Nephron (organoid): ENCODE results near the gene TAT.

Experiments used
- H3K27ac Mint-ChIP-seq, 3 experiments: 2 replicates each; pipeline ENCODE4 v1.8.0; 2020; ENCODE audit warnings: mixed read lengths in 3 of 3, mild to moderate bottlenecking in 2 of 3, moderate library complexity in 1 of 3
- H3K27me3 Mint-ChIP-seq: 2 replicates; pipeline ENCODE4 v1.8.0; 2021; ENCODE audit warnings: low read depth, mild to moderate bottlenecking, moderate library complexity, mixed read lengths
- H3K36me3 Mint-ChIP-seq: 2 replicates; pipeline ENCODE4 v1.8.0; 2020; ENCODE audit warnings: low read depth, mixed read lengths
- H3K4me1 Mint-ChIP-seq: 2 replicates; pipeline ENCODE4 v1.8.0; 2020; ENCODE audit warnings: mixed read lengths
- H3K4me3 Mint-ChIP-seq, 3 experiments: 2 replicates each; pipeline ENCODE4 v1.8.0; 2020; ENCODE audit warnings: mild to moderate bottlenecking in 3 of 3, mixed read lengths in 3 of 3, moderate library complexity in 2 of 3
- H3K9me3 Mint-ChIP-seq: 2 replicates; pipeline ENCODE4 v1.8.0; 2020; ENCODE audit warnings: mixed read lengths
- CTCF ChIP-seq, 3 experiments: fragments of 200-600 bp; sonication (generic); IDR thresholded peaks; one replicate each; pipeline ENCODE4 v1.5.0; 2021; ENCODE audit warnings: antibody characterized with exemption in 3 of 3; ENCODE audit not compliant: unreplicated experiment in 3 of 3

Gene TAT

GRCh38 chr16:71557299-71557698 lies 19.6 kb downstream of the TAT start:
- H3K27ac Mint-ChIP-seq = no peak overlapping the region
- no peaks in the 10 kb centered on the region for H3K4me1 Mint-ChIP-seq
- H3K36me3 Mint-ChIP-seq = peaks cover 20% of the 10 kb centered on the region
- H3K4me3 Mint-ChIP-seq = no peak overlapping the region
- TF ChIP-seq CTCF (IDR thresholded peaks at IDR 0.05; ENCODE audit: unreplicated experiment in 3 of 3) = no peak
- H3K27me3 Mint-ChIP-seq = peaks cover 13% of the 10 kb centered on the region
- peaks cover 10% of the 10 kb centered on the region for H3K9me3 Mint-ChIP-seq

GRCh38 chr16:71555230-71555891 lies 21.5 kb downstream of the TAT start:
- H3K27me3 Mint-ChIP-seq = peaks cover 13% of the 10 kb centered on the region
- no peak for TF ChIP-seq CTCF (IDR thresholded peaks at IDR 0.05; ENCODE audit: unreplicated experiment in 3 of 3)

GRCh38 chr16:71552698-71553503 lies 24.0 kb downstream of the TAT start:
- peaks cover 16% of the 10 kb centered on the region for H3K36me3 Mint-ChIP-seq
- no peaks in the 10 kb centered on the region for H3K4me1 Mint-ChIP-seq
- peaks cover 6% of the 10 kb centered on the region for H3K27me3 Mint-ChIP-seq
- no peak for TF ChIP-seq CTCF (IDR thresholded peaks at IDR 0.05; ENCODE audit: unreplicated experiment in 3 of 3)
- no peak overlapping the region for H3K27ac Mint-ChIP-seq
- H3K9me3 Mint-ChIP-seq = no peaks in the 10 kb centered on the region
- H3K4me3 Mint-ChIP-seq = no peak overlapping the region

More at GRCh38 chr16:71555230-71555891, 21.5 kb downstream of the TAT start:
- Mint-ChIP-seq H3K27ac (no peak overlapping the region), H3K9me3 (peaks cover 2% of the 10 kb centered on the region), H3K36me3 (peaks cover 16% of the 10 kb centered on the region), H3K4me1 (no peaks in the 10 kb centered on the region), H3K4me3 (no peak overlapping the region)

- Mint-ChIP-seq H3K27ac (no peak overlapping the region), H3K27me3 (peaks cover 3% of the 10 kb centered on the region), H3K4me3 (no peak overlapping the region), H3K36me3 (no peaks in the 10 kb centered on the region), H3K9me3 (no peaks in the 10 kb centered on the region), H3K4me1 (no peaks in the 10 kb centered on the region)
- TF ChIP-seq CTCF (IDR thresholded peaks at IDR 0.05; ENCODE audit: unreplicated experiment in 3 of 3) = no peak
Observed at GRCh38 chr16:71547168-71547567, 29.7 kb downstream of the TAT start.

- no peaks in the 10 kb centered on the region for H3K9me3 Mint-ChIP-seq
- no peak overlapping the region for H3K27ac Mint-ChIP-seq
- peaks cover 4% of the 10 kb centered on the region for H3K27me3 Mint-ChIP-seq
- H3K4me1 Mint-ChIP-seq = no peaks in the 10 kb centered on the region
- H3K36me3 Mint-ChIP-seq = no peaks in the 10 kb centered on the region
- TF ChIP-seq CTCF (IDR thresholded peaks at IDR 0.05; ENCODE audit: unreplicated experiment in 3 of 3) = peak in 2 of 3 experiments; percentile 16 to 33
- no peak overlapping the region for H3K4me3 Mint-ChIP-seq
Observed at GRCh38 chr16:71542377-71542776, 34.5 kb downstream of the TAT start.
